CD4-positive, CD25-positive, alpha-beta regulatory T cell (primary cell): Measurements from ENCODE around the gene REXO1. TPM values are rescaled to one million over a fixed set of nuclear protein-coding genes. Genes with fewer than 3 reads are reported as not detected.

Experiments used
- ATAC-seq, 2 donors: fragments of 150-1000 bp; cut with Tn5 transposase; one replicate each; pipeline ENCODE4 v1.10.0; 2021; ENCODE audit warnings: low read depth in 2 of 2, moderate number of reproducible peaks in 2 of 2, moderate library complexity in 1 of 2
- DNase-seq, 3 donors: peaks; one replicate each; pipeline versions ENCODE4 v3.0.0 to v3.0.0-alpha.2; 2012 to 2022; ENCODE audit warnings: mixed read lengths in 1 of 3
- H3K27ac ChIP-seq: one replicate; pipeline ENCODE4 v1.7.0; 2013; ENCODE audit warnings: mild to moderate bottlenecking, low read length; ENCODE audit not compliant: insufficient read depth, poor library complexity, severe bottlenecking
- H3K27me3 ChIP-seq: one replicate; pipeline ENCODE4 v1.7.0; 2013; ENCODE audit warnings: low read length; ENCODE audit not compliant: control insufficient read depth, insufficient read depth
- H3K36me3 ChIP-seq: one replicate; pipeline ENCODE4 v1.7.0; 2013; ENCODE audit warnings: mild to moderate bottlenecking, low read length, moderate library complexity; ENCODE audit not compliant: control insufficient read depth, insufficient read depth
- H3K4me1 ChIP-seq: 2 replicates; pipeline ENCODE4 v1.7.0; 2013; ENCODE audit warnings: mild to moderate bottlenecking, low read length; ENCODE audit not compliant: insufficient read depth, control insufficient read depth, poor library complexity, severe bottlenecking
- H3K4me3 ChIP-seq: one replicate; pipeline ENCODE4 v1.7.0; 2013; ENCODE audit warnings: low read depth, mild to moderate bottlenecking, low read length, moderate library complexity
- H3K9me3 ChIP-seq, 2 experiments: 1 replicate in 1 of 2; 2 replicates in 1 of 2; pipeline ENCODE4 v1.7.0; 2013; ENCODE audit warnings: low read length in 2 of 2, mild to moderate bottlenecking in 1 of 2, moderate library complexity in 1 of 2; ENCODE audit not compliant: control insufficient read depth in 2 of 2
- H3K27ac Mint-ChIP-seq, 3 donors: one replicate each; pipeline ENCODE4 v1.8.0; 2020 to 2022; ENCODE audit warnings: mild to moderate bottlenecking in 3 of 3, mixed read lengths in 3 of 3, moderate library complexity in 2 of 3
- H3K27me3 Mint-ChIP-seq: one replicate; pipeline ENCODE4 v1.8.0; 2022; ENCODE audit warnings: mild to moderate bottlenecking, mixed read lengths
- H3K36me3 Mint-ChIP-seq: one replicate; pipeline ENCODE4 v1.8.0; 2020; ENCODE audit warnings: mixed read lengths
- H3K4me1 Mint-ChIP-seq, 4 donors: one replicate each; pipeline ENCODE4 v1.8.0; 2020 to 2022; ENCODE audit warnings: mixed read lengths in 4 of 4, mild to moderate bottlenecking in 1 of 4
- H3K4me3 Mint-ChIP-seq, 4 donors: one replicate each; pipeline ENCODE4 v1.8.0; 2020 to 2022; ENCODE audit warnings: mild to moderate bottlenecking in 4 of 4, mixed read lengths in 4 of 4, moderate library complexity in 3 of 4
- H3K9me3 Mint-ChIP-seq, 7 donors: one replicate each; pipeline ENCODE4 v1.8.0; 2020 to 2022; ENCODE audit warnings: mixed read lengths in 7 of 7, mild to moderate bottlenecking in 3 of 7, moderate library complexity in 2 of 7
- polyA plus RNA-seq, 4 donors: library from polyadenylated mRNA; unstranded; fragments of 300-500 nt; fragmentation: Illumina TruSeq; gene quantifications; one replicate each; pipeline ENCODE4 v1.2.3, GENCODE V29; 2021
- total RNA-seq: library from RNA; stranded (reverse); gene quantifications from one replicate; pipeline ENCODE4 v1.2.3, GENCODE V29; 2022

The REXO1 gene
- total and polyA plus RNA-seq, 5 donors from 2014 or later: 2.5 to 103 (median 3.7) TPM

DNA sequence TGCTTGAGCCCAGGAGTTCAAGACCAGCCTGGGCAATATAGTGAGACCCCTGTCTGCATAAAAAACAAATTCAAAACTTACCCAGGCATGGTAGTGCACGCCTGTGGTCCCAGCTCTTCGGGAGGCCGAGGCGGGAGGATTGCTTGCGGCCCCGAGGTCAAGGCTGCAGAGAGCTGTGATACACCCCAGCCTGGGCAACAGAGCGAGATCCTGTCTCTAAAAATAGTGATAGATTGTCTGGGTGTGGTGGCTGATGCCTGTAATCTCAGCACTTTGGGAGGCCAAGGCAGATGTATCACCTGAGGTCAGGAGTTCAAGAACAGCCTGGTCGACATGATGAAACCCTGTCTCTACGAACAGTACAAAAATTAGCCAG is 19.1 kb upstream of the REXO1 start:
- peak overlapping the region in 1 of 3 donors; percentile 55 for H3K27ac Mint-ChIP-seq
- H3K4me1 Mint-ChIP-seq: peaks cover 0 to 28% (median 6%) of the 10 kb centered on the region in 4 donors
- no peaks in the 10 kb centered on the region for H3K9me3 Mint-ChIP-seq
- Histone ChIP-seq H3K9me3 (no peaks in the 10 kb centered on the region), H3K27me3 (no peaks in the 10 kb centered on the region), H3K4me1 (peaks cover 15% of the 10 kb centered on the region), H3K27ac (no peak overlapping the region), H3K4me3 (no peak overlapping the region), H3K36me3 (no peaks in the 10 kb centered on the region)
- H3K36me3 Mint-ChIP-seq: no peaks in the 10 kb centered on the region
- ATAC-seq (no peak), DNase-seq (no peak)
- no peaks in the 10 kb centered on the region for H3K27me3 Mint-ChIP-seq
- peak overlapping the region in 2 of 4 donors; percentile 41 to 76 for H3K4me3 Mint-ChIP-seq

DNA sequence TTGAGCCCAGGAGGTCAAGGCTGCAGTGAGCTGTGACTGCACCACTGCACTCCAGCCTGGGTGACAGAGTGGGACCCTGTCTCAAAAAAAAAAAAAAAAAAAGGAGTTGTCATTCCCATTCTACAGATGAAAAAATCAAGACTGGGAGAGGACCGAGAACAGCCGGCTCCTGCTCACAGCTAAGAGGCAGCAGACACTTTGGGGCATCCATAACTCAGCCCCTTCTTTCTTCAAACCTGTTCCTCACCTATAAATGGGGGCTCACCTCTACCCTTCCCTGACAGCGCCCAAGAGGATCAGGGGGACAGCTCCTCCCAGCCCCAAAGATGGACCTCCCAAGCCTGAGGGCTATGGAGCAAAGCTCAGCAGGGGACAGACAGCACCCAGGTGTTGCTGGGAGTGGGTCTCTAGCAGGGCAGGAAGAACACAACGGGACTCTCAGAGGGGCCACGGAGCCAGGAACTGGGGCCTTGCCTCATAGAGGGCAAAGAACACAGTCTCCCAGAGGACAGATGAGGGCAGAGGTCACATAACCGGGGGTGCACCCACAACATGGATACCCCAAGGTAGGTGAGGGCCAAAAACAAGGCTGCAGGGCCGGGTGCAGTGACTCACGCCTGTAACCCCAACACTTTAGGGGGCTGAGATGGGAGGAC is 18.5 kb upstream of the REXO1 start:
- Mint-ChIP-seq H3K27ac (peak overlapping the region in 2 of 3 donors; percentile 7 to 73), H3K4me3 (peak overlapping the region in 2 of 4 donors; percentile 56 to 86), H3K4me1 (peaks cover 0 to 26% (median 9%) of the 10 kb centered on the region in 4 donors), H3K9me3 (no peaks in the 10 kb centered on the region), H3K36me3 (no peaks in the 10 kb centered on the region), H3K27me3 (no peaks in the 10 kb centered on the region)
- Histone ChIP-seq H3K4me3 (no peak overlapping the region), H3K36me3 (no peaks in the 10 kb centered on the region), H3K27me3 (no peaks in the 10 kb centered on the region), H3K4me1 (peaks cover 19% of the 10 kb centered on the region), H3K27ac (no peak overlapping the region), H3K9me3 (no peaks in the 10 kb centered on the region)
- ATAC-seq (no peak), DNase-seq (no peak)

DNA sequence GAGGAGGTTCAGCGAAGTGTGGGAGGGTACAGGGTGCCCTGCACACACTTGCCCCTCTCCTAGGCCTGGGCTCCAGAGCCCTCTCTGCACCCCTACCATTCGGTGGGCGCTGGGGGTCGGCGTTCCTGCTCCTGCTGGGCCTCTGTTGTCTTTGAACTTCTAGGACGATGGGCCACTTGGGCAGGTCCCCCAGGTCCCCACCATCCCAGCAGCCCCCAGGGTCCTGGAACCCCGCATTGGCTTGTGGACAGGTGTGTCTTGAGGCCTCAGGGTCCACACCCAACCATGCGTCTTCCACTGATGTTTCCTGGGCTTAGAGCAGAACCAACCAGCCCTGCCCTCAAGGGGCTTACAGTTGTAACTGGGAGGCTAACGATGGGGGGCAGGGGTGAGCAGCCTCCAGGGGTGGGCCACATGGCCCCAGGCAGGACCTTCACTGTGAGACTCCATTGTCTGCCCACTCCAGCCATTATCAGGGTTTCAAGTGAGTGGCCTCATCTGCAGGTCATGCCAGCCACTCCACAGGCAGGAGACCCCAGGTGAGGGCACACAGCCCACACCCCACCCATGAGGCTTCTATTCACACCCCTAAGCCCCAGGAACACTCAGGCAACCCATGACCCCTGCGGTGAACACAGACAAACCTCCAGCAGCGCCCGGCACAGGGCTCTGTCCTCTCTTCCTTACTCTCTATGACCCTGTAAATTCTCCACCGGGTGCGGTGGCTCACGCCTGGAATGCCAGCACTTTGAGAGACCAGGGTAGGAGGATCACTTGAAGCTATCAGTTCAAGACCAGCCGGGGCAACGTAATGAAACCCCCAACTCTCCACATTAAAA is 17.1 kb upstream of the REXO1 start:
- H3K27me3 Mint-ChIP-seq: no peaks in the 10 kb centered on the region
- ATAC-seq (no peak), DNase-seq (no peak)
- no peaks in the 10 kb centered on the region for H3K9me3 Mint-ChIP-seq
- H3K9me3 ChIP-seq: no peaks in the 10 kb centered on the region
- H3K27ac ChIP-seq: peak overlapping the region; percentile 78
- peaks cover 33% of the 10 kb centered on the region for H3K4me1 ChIP-seq
- H3K27me3 ChIP-seq: no peaks in the 10 kb centered on the region
- H3K4me3 ChIP-seq: no peak overlapping the region
- peak overlapping the region in 1 of 3 donors; percentile 42 for H3K27ac Mint-ChIP-seq
- H3K36me3 Mint-ChIP-seq: no peaks in the 10 kb centered on the region
- peak overlapping the region; percentile 74 to 86 (median 80) for H3K4me3 Mint-ChIP-seq
- H3K4me1 Mint-ChIP-seq: peaks cover 0 to 32% (median 10%) of the 10 kb centered on the region in 4 donors
- H3K36me3 ChIP-seq: no peaks in the 10 kb centered on the region

DNA sequence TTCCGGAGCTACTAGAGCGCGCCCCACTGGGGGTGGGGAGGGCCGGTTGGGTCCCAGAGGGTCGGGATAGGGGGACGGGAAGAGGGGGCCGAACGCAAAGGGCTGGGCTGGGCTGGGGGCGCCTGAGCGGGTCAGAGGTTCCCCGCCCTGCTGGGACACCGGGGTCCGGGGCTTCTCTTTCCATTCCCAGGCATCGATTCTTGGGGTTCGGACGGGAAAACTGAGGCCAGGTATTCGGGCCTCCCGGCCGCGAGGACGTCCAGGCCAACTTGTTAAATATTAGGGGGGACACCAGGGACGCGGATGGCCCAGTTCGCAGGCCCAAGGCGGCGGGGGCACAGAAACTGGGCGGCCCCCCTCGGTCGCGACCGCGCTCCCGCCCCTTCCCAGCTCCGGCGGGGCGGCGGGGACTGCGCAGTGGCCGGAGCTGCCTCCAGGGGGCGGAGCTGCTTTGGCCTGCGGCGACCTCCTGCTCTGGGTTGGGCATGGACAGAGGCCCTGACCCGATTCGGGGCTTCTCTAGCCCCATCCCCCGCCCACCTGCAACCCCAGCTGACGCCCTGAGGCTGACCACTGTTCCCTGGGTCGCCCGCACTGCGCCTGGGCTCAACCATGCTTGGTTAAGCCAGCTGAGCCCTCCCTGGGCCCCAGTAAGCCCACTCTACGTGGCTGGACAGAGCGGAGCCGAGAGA is 16.3 kb upstream of the REXO1 start:
- peak in 1 of 3 donors; percentile 62 for DNase-seq
- peak overlapping the region; percentile 78 for H3K27ac ChIP-seq
- no peaks in the 10 kb centered on the region for H3K9me3 ChIP-seq
- H3K36me3 ChIP-seq: no peaks in the 10 kb centered on the region
- Mint-ChIP-seq H3K4me3 (peak overlapping the region; percentile 75 to 88 (median 86)), H3K27ac (peak overlapping the region in 2 of 3 donors; percentile 73 to 79), H3K36me3 (no peaks in the 10 kb centered on the region), H3K27me3 (no peaks in the 10 kb centered on the region), H3K4me1 (peaks cover 0 to 34% (median 8%) of the 10 kb centered on the region in 4 donors), H3K9me3 (no peaks in the 10 kb centered on the region)
- H3K27me3 ChIP-seq: no peaks in the 10 kb centered on the region
- H3K4me1 ChIP-seq: peaks cover 41% of the 10 kb centered on the region
- H3K4me3 ChIP-seq: no peak overlapping the region
- ATAC-seq: peak in 1 of 2 donors; percentile 6

DNA sequence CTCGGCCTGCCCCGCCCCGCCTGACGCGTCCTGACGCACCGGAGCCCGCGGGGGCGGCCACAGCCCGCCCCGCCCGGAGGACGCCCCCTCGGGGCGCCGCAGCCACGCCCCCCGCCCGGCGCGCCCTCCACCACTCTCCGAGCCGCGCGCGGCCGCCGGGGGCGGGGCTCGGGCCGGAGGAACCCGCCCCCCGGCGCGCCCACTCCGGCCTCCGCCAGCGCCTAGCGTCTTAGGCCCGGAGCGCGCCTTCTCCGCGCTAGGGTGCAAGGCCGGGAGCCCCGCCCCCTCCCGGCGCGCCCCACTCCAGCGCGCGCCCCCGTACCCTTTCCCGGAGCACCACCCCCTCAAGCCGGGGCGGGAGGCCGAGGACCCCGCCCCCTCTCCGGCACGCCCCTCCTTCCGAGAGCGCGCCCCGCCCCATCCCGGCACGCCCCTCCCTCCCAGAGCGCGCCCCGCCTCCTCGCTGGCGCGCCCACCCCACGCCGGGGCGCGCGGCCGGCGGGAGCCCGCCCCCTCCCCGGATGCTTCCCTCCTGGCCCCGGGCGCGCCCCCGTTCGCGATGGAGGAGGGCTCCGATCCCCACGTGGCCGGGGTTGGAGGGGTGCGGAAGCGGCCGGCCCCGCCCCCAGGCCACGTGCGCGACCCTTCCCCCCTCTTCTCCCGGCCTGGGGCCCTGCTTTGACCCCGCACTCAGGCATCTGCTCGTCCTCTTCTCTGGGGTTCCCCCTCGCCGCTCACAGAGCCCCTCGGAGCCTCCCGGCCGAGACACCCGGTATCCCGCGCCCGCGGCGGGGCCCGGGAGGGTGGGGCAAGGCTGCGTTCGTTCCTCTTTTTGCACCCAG is 15.6 kb upstream of the REXO1 start:
- ATAC-seq: peak; percentile 71 to 72
- Mint-ChIP-seq H3K4me3 (peak overlapping the region; percentile 75 to 88 (median 86)), H3K4me1 (peaks cover 0 to 38% (median 12%) of the 10 kb centered on the region in 4 donors), H3K27me3 (no peaks in the 10 kb centered on the region), H3K9me3 (no peaks in the 10 kb centered on the region), H3K36me3 (no peaks in the 10 kb centered on the region), H3K27ac (peak overlapping the region in 2 of 3 donors; percentile 63 to 73)
- H3K27me3 ChIP-seq: no peaks in the 10 kb centered on the region
- H3K27ac ChIP-seq: peak overlapping the region; percentile 78
- H3K9me3 ChIP-seq: no peaks in the 10 kb centered on the region
- H3K36me3 ChIP-seq: no peaks in the 10 kb centered on the region
- DNase-seq: peak; percentile 90 to 94 (median 93)
- no peak overlapping the region for H3K4me3 ChIP-seq
- H3K4me1 ChIP-seq: peaks cover 49% of the 10 kb centered on the region

DNA sequence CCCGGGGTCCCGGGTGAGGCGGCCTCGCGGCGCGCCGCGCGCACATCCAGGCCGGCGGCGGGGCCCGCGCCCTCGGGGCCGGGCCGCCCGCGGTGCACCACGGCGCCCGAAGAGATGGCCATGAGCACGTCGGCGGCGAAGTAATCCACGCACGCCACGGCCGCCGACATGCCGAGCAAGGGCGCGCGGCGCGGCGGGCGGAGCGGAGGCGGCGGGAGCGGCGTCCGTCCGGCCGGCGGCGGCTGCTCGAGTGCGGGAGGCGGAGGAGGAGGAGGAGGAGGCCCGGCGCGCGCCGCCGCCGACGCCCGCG is 15.0 kb upstream of the REXO1 start, which contains the start of gene KLF16:
Gene KLF16, minus strand, starts transcription at position 252 of the 310 bp plus-strand sequence. Its CDS starts 82 bp downstream, at position 170.
- Mint-ChIP-seq H3K4me1 (peaks cover 0 to 44% (median 15%) of the 10 kb centered on the region in 4 donors), H3K4me3 (peak within 1 kb of the TSS; percentile 95 to 99 (median 96)), H3K36me3 (no peaks in the 10 kb centered on the region), H3K27ac (peak within 1 kb of the TSS; percentile 96 to 98 (median 96)), H3K27me3 (no peaks in the 10 kb centered on the region), H3K9me3 (no peaks in the 10 kb centered on the region)
- ATAC-seq: no peak
- H3K4me3 ChIP-seq: peak within 1 kb of the TSS; percentile 44
- peak within 1 kb of the TSS; percentile 82 for H3K27ac ChIP-seq
- H3K36me3 ChIP-seq: no peaks in the 10 kb centered on the region
- H3K9me3 ChIP-seq: no peaks in the 10 kb centered on the region
- H3K27me3 ChIP-seq: no peaks in the 10 kb centered on the region
- DNase-seq: no peak
- peaks cover 54% of the 10 kb centered on the region for H3K4me1 ChIP-seq
